SU-DHL-6 (cell line): ENCODE results near the gene FRA10AC1.

ENCODE experiments used
- H2AFZ ChIP-seq: fragments of 200-600 bp; sonication (generic); 2 replicates; pipeline ENCODE4 v1.6.1; 2014; ENCODE audit warnings: low read depth, mild to moderate bottlenecking, moderate library complexity, mixed read lengths, antibody characterized with exemption, low read length; ENCODE audit not compliant: severe bottlenecking
- H3F3A ChIP-seq: fragments of 200-600 bp; shearing (Covaris generic); 2 replicates; pipeline ENCODE4 v1.6.0; 2016; ENCODE audit warnings: antibody characterized with exemption, mild to moderate bottlenecking; ENCODE audit not compliant: insufficient read depth
- H3K27ac ChIP-seq: fragments of 200-600 bp; sonication (generic); 2 replicates; pipeline ENCODE4 v1.5.1; 2016; ENCODE audit warnings: low read depth, mild to moderate bottlenecking, low read length, moderate library complexity, mixed read lengths
- H3K27me3 ChIP-seq: fragments of 200-600 bp; sonication (generic), shearing (Covaris generic); 2 replicates; pipeline ENCODE4 v1.6.0; 2014; ENCODE audit warnings: mild to moderate bottlenecking, low read length
- H3K36me3 ChIP-seq: fragments of 200-600 bp; sonication (generic); 2 replicates; pipeline ENCODE4 v1.6.1; 2014; ENCODE audit warnings: mild to moderate bottlenecking, low read length, mixed read lengths
- H3K4me2 ChIP-seq: fragments of 300-600, 200-600 bp; shearing (Covaris generic), sonication (generic); 2 replicates; pipeline ENCODE4 v1.6.0; 2014; ENCODE audit warnings: low read length, low read depth, mild to moderate bottlenecking; ENCODE audit not compliant: poor library complexity, severe bottlenecking
- H3K4me3 ChIP-seq: fragments of 200-600 bp; sonication (generic); 2 replicates; pipeline ENCODE4 v1.5.1; 2014; ENCODE audit warnings: antibody characterized with exemption, low read length, mild to moderate bottlenecking, mixed read lengths; ENCODE audit not compliant: insufficient read depth, poor library complexity, severe bottlenecking
- H3K79me2 ChIP-seq: fragments of 200-600 bp; sonication (generic); 2 replicates; pipeline ENCODE4 v1.6.1; 2014; ENCODE audit warnings: mild to moderate bottlenecking, low read length, moderate library complexity; ENCODE audit not compliant: insufficient read depth
- H3K9ac ChIP-seq: fragments of 200-600 bp; sonication (generic); 2 replicates; pipeline ENCODE4 v1.7.0; 2014; ENCODE audit warnings: mild to moderate bottlenecking, low read length
- H3K9me2 ChIP-seq: fragments of 200-600 bp; sonication (generic); replicated peaks from 2 replicates; pipeline ENCODE4 v1.6.1; 2014; ENCODE audit warnings: low read length; ENCODE audit not compliant: insufficient read depth
- H3K9me3 ChIP-seq: fragments of 200-600 bp; sonication (generic); 2 replicates; pipeline ENCODE4 v1.6.1; 2014; ENCODE audit warnings: low read length, mixed read lengths; ENCODE audit not compliant: insufficient read depth
- H4K20me1 ChIP-seq: fragments of 200-600 bp; sonication (generic); 2 replicates; pipeline ENCODE4 v1.6.1; 2014; ENCODE audit warnings: low read depth, mild to moderate bottlenecking, antibody characterized with exemption, low read length, moderate library complexity, mixed read lengths
- EZH2phosphoT487 ChIP-seq: fragments of 200-600 bp; sonication (generic), shearing (Covaris generic); conservative IDR thresholded peaks from 2 replicates; pipeline ENCODE4 v1.6.1; 2018; ENCODE audit warnings: mild to moderate bottlenecking, antibody characterized with exemption, low read length, moderate library complexity, mixed read lengths
- TF ChIP-seq, protein P1 (sequence below): fragments of 200-600 bp; sonication (generic); IDR thresholded peaks from one replicate; pipeline ENCODE4 v1.5.1; 2017; ENCODE audit warnings: antibody characterized with exemption, mild to moderate bottlenecking, low read length, moderate library complexity; ENCODE audit not compliant: insufficient read depth, poor library complexity, severe bottlenecking

FRA10AC1 gene

DNA sequence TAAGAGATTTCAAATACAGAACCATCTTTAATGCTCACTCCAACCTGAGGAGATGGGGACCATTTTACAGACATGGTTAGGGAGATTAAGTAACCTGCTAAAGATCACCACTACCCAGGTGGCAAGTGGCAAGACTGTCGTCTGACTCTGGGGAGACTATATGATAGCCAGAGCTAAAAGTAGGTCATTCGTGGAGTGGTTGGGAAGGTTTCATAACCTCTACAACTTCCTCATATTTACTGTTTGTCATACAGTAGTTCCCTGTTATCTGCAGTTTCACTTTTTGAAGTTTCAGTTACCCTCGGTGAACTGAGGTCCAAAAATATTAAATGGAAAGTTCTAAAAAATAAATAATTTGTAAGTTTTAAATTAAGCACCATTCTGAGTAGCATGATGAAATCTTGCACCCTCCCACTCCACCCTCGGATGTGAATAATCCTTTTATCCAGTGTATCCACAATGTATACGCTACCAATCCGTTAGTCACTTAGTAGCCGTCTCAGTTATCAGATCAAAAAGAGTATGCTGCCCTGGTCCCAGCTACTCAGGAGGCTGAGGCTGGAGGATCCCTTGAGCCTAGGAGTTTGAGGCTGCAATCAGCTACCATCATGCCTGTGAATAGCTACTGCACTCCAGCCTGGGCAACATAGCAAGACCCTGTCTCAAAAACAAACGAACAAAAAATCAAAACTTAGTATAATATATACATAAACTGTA lies 40.4 kb upstream of the FRA10AC1 start:
- Histone ChIP-seq H3K9me3 (no peaks in the 10 kb centered on the region), H3K9me2 (no peaks in the 10 kb centered on the region), H2AFZ (no peak overlapping the region), H3K79me2 (no peaks in the 10 kb centered on the region), H3K4me2 (peak overlapping the region; percentile 37), H3K9ac (no peak overlapping the region), H4K20me1 (no peaks in the 10 kb centered on the region), H3K4me3 (no peak overlapping the region), H3F3A (no peaks in the 10 kb centered on the region), H3K27me3 (no peaks in the 10 kb centered on the region), H3K27ac (no peak overlapping the region), H3K36me3 (no peaks in the 10 kb centered on the region)
- no peak for TF ChIP-seq EZH2phosphoT487
- TF ChIP-seq, protein P1, sequence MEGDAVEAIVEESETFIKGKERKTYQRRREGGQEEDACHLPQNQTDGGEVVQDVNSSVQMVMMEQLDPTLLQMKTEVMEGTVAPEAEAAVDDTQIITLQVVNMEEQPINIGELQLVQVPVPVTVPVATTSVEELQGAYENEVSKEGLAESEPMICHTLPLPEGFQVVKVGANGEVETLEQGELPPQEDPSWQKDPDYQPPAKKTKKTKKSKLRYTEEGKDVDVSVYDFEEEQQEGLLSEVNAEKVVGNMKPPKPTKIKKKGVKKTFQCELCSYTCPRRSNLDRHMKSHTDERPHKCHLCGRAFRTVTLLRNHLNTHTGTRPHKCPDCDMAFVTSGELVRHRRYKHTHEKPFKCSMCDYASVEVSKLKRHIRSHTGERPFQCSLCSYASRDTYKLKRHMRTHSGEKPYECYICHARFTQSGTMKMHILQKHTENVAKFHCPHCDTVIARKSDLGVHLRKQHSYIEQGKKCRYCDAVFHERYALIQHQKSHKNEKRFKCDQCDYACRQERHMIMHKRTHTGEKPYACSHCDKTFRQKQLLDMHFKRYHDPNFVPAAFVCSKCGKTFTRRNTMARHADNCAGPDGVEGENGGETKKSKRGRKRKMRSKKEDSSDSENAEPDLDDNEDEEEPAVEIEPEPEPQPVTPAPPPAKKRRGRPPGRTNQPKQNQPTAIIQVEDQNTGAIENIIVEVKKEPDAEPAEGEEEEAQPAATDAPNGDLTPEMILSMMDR: no peak

DNA sequence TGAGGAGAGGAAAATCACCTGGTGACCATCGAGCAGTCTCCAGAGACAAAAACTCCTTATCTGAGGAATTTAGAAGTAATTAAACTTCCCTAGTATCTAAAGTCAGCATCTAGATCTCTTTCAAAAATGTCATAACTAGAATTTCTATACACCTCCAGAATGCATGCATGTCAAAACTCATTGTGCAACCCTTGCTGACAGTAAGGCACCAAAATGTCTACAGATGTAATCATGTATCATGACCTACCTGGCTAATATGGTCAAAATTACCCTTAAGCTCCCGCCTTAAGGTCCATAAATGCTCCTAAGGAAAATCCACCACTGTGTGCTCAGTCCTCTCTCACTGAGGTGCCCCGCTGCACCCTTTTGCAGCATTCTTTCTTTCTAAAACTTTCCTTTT lies 39.0 kb upstream of the FRA10AC1 start:
- Histone ChIP-seq H3K4me2 (no peak overlapping the region), H3K4me3 (no peak overlapping the region)

DNA sequence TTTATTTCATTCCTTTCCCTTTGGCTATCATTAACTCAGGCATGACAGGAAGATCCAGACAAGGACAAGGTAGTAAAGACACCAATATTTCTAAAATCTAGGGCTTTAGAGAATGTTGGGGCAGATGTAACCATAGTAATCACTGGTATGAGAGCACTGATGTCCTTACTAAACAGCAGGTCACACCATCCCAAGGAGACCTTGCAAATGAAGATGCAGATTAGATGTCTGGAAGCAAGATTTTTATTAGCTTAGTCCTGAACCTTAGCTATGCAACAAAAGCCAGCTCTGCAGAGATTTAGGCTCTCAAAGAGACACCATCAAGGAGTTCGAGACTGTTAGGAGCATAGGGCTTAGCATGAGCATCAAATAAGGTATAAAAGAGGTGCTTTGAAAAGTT lies 23.6 kb upstream of the FRA10AC1 start:
- Histone ChIP-seq H3K4me2 (no peak overlapping the region), H3K9me2 (no peaks in the 10 kb centered on the region), H3K4me3 (no peak overlapping the region), H3K79me2 (no peaks in the 10 kb centered on the region), H3K9ac (no peak overlapping the region), H3F3A (no peaks in the 10 kb centered on the region), H3K27me3 (no peaks in the 10 kb centered on the region), H4K20me1 (no peaks in the 10 kb centered on the region), H3K9me3 (no peaks in the 10 kb centered on the region), H3K27ac (no peak overlapping the region), H2AFZ (no peak overlapping the region), H3K36me3 (no peaks in the 10 kb centered on the region)
- TF ChIP-seq, protein P1: no peak
- TF ChIP-seq EZH2phosphoT487: no peak

More for the DNA sequence above, 39.0 kb upstream of the FRA10AC1 start:
- no peaks in the 10 kb centered on the region for H4K20me1 ChIP-seq
- no peak overlapping the region for H3K9ac ChIP-seq
- no peak overlapping the region for H3K27ac ChIP-seq
- no peaks in the 10 kb centered on the region for H3K27me3 ChIP-seq
- TF ChIP-seq, protein P1: no peak
- no peak for TF ChIP-seq EZH2phosphoT487
- no peaks in the 10 kb centered on the region for H3K79me2 ChIP-seq
- no peaks in the 10 kb centered on the region for H3K9me2 ChIP-seq
- no peaks in the 10 kb centered on the region for H3K9me3 ChIP-seq
- no peaks in the 10 kb centered on the region for H3F3A ChIP-seq
- no peak overlapping the region for H2AFZ ChIP-seq
- H3K36me3 ChIP-seq: no peaks in the 10 kb centered on the region
